K562 (cell line): ENCODE data around the gene RFX7.

Experiments
- ARID3A ChIP-seq: IDR thresholded peaks from 2 replicates; pipeline ENCODE4 v1.6.1; 2012; ENCODE audit warnings: low read depth, low read length, improper control_type of control experiment, borderline replicate concordance
- CREB1 ChIP-seq, 2 experiments: sonication (generic) in 1 of 2; formaldehyde crosslinking in 1 of 2; IDR thresholded peaks; 2 replicates each; pipeline versions ENCODE4 v1.6.1 to v1.8.0; 2012 to 2022; ENCODE audit warnings: inconsistent platforms in 1 of 2, mild to moderate bottlenecking in 1 of 2, missing genetic modification reagents in 1 of 2, moderate library complexity in 1 of 2
- E2F6 ChIP-seq, 2 experiments: IDR thresholded peaks; 2 replicates each; pipeline ENCODE4 v1.6.1; 2011; ENCODE audit warnings: borderline replicate concordance in 1 of 2, control low read depth in 1 of 2, low read depth in 1 of 2, low read length in 1 of 2, mild to moderate bottlenecking in 1 of 2, mixed read lengths in 1 of 2, moderate library complexity in 1 of 2; ENCODE audit not compliant: insufficient read depth in 1 of 2, insufficient read length in 1 of 2, poor library complexity in 1 of 2, severe bottlenecking in 1 of 2; ENCODE audit errors: extremely low read depth in 1 of 2
- ESRRA ChIP-seq: fragments of 450-650 bp; IDR thresholded peaks from 2 replicates; pipeline ENCODE4 v1.6.1; 2014; ENCODE audit warnings: low read depth, mild to moderate bottlenecking, moderate library complexity, borderline replicate concordance
- GTF3C2 ChIP-seq: IDR thresholded peaks from 3 replicates; pipeline ENCODE4 v1.6.1; 2011; ENCODE audit warnings: borderline replicate concordance, mild to moderate bottlenecking, moderate library complexity; ENCODE audit not compliant: insufficient read length; ENCODE audit errors: extremely low read depth
- JUND ChIP-seq, 2 experiments: IDR thresholded peaks; 2 replicates in 1 of 2; 3 replicates in 1 of 2; pipeline ENCODE4 v1.6.1; 2011; ENCODE audit warnings: borderline replicate concordance in 2 of 2, low read depth in 2 of 2, low read length in 2 of 2, improper control_type of control experiment in 1 of 2, missing biosample characterization in 1 of 2, missing genetic modification characterization in 1 of 2, missing genetic modification reagents in 1 of 2
- RCOR1 ChIP-seq, 2 experiments: IDR thresholded peaks; 2 replicates each; pipeline ENCODE4 v1.6.1; 2012; ENCODE audit warnings: low read depth in 2 of 2, low read length in 2 of 2, borderline replicate concordance in 1 of 2, improper control_type of control experiment in 1 of 2
- STAT5B ChIP-seq: fragments of 250-450 bp; sonication (Bioruptor Pico); IDR thresholded peaks from 2 replicates; pipeline ENCODE4 v1.8.0; 2021; ENCODE audit warnings: mild to moderate bottlenecking, inconsistent platforms
- ZFX ChIP-seq: sonication (generic); formaldehyde crosslinking; IDR thresholded peaks from 2 replicates; pipeline ENCODE4 v1.8.0; 2022; ENCODE audit warnings: mild to moderate bottlenecking, missing genetic modification reagents, moderate library complexity
- ZNF282 ChIP-seq: sonication (generic); formaldehyde crosslinking; IDR thresholded peaks from 2 replicates; pipeline ENCODE4 v1.8.1; 2023; ENCODE audit warnings: missing genetic modification reagents

GRCh38 chr15:56227780-56228179 lies 15.9 kb downstream of the RFX7 start:
- TF ChIP-seq JUND (IDR thresholded peaks at IDR 0.05; ENCODE audit: borderline replicate concordance, low read depth, low read length) (no peak), JUND (tag; IDR thresholded peaks at IDR 0.05; ENCODE audit: borderline replicate concordance, low read depth, low read length) (no peak), E2F6 (IDR thresholded peaks at IDR 0.05; ENCODE audit: borderline replicate concordance in 1 of 2, extremely low read depth in 1 of 2, insufficient read depth in 1 of 2, insufficient read length in 1 of 2, low read depth in 1 of 2, low read length in 1 of 2, poor library complexity in 1 of 2, severe bottlenecking in 1 of 2) (no peak), STAT5B (no peak), ZFX (CRISPR knock-in tag) (no peak), ARID3A (no peak), GTF3C2 (no peak), CREB1 (IDR thresholded peaks at IDR 0.05) (no peak), CREB1 (CRISPR knock-in tag; IDR thresholded peaks at IDR 0.05) (no peak), ESRRA (no peak), RCOR1 (IDR thresholded peaks at IDR 0.05; ENCODE audit: borderline replicate concordance in 1 of 2, low read depth in 2 of 2, low read length in 2 of 2) (no peak), ZNF282 (CRISPR knock-in tag) (no peak)
